HG03565 (cell line): ENCODE results near the gene KPTN.

Source experiments
- ATAC-seq: cut with Tn5 transposase; IDR thresholded peaks from one replicate; pipeline ENCODE4 v1.9.1; 2021; ENCODE audit warnings: mild to moderate bottlenecking, moderate library complexity; ENCODE audit not compliant: unreplicated experiment

KPTN gene

DNA sequence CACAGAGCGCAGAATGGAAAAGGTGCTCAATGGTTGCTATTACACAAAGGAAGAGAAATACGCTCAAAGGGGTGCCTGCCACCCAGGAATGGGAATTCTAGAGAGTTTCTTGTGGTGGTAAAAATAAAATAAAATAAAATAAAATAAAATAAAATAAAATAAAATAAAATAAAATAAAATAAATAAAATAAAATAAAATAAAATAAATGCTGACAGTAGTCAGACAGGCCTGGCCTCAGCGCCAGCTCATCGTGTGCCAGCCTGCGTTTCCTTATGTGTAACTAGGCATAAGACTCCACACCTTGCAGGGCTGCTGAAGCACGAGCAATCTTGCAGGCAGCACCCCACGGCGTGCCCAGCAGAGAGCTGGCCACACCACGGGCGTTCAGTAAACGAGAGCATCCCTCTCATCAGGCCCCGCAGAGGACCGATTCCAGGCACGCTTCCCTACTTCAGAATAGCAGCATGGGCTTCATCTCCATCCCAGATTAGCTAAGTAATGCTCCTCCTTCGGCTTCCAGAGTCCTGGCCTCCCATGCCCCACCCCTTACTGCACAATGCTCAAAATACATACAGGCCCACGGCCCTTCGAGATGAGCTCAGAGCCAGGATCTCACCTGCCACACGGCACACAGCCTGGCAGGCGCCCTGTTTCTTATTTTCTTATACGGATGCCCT lies 25.3 kb upstream of the KPTN start:
- no peak for ATAC-seq

GRCh38 chr19:47508721-47509120 lies 24.7 kb upstream of the KPTN start:
- no peak for ATAC-seq

DNA sequence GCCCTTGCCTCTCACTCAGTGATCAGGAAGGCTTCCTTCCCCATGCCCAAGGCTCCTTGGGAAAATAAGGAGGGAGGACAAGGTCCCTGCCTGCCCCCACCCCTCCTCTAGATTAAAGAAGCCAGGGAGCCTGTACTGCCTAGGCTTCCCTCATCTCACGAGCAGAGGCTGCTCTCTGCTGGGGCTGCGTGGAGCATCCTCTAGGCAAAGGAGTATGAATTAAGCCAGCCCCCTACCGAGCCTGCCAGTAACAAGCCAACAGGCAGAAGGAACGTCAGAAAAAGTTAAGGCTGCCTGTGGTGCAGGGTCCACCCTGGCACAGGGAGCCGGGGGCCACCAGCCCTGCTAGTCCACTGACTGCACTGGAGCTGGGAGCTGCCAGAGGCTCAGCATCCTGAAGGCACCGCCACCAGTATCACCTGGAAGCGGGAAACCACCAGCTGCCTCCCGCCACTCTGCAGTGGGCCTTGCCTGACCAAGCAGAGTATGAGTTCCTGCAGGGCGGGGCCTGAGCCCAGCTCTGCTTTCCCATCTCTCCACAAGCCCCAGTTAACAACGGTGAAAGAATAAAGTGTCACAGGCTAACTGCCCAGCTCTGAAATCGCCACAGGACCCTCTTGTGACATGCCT lies 24.0 kb upstream of the KPTN start:
- no peak for ATAC-seq

- no peak for ATAC-seq
Measured at GRCh38 chr19:47507012-47507411, 23.0 kb upstream of the KPTN start.

- ATAC-seq, result no peak
Measured at GRCh38 chr19:47506459-47506858, 22.4 kb upstream of the KPTN start.

DNA sequence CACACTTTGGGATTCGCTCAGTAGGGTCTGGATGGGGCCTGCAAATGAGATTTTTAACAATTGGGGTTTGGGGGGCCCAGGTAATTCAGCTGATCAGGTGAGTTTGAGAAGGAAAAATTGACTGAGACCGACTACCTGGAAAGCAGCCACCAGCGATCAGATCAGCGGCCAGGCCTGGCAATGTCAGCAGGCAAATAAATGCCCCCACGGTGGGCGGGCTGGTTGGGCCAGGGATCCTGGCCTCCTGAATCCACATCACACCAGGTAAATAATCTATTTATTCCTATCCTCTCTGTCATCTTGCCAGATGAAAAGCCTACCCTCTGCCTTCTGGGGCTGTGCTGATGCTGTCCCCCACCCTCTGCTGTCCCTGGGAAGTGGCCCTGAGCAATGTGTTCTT lies 21.5 kb upstream of the KPTN start:
- no peak for ATAC-seq

- no peak for ATAC-seq
Measured at GRCh38 chr19:47503826-47504150, 19.8 kb upstream of the KPTN start.

GRCh38 chr19:47503130-47503825 lies 19.3 kb upstream of the KPTN start:
- ATAC-seq, result no peak

GRCh38 chr19:47499863-47500830 lies 16.1 kb upstream of the KPTN start:
- ATAC-seq, result no peak

- no peak for ATAC-seq
Measured at GRCh38 chr19:47499371-47499770, 15.4 kb upstream of the KPTN start.

DNA sequence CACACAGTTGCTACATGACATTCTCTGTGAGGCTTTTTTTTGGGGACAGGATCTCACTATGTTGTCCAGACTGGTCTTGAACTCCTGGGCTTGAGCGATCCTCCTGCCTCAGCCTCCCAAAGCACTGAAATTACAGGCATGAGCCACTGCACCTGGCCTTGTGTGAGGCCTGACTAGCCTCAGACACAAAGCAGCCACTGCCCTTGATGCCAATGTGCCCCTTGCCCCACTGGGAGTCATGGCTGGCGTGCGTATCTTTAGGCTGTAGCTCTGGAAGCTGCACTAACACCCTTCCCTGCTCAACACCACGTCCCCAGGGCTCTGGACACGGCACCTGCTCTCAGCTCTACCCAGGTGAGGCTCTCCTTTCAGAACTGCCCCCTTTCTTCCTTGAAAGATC lies 14.5 kb upstream of the KPTN start:
- no peak for ATAC-seq

GRCh38 chr19:47497821-47498520 lies 14.0 kb upstream of the KPTN start:
- no peak for ATAC-seq

- ATAC-seq, result no peak
Measured at GRCh38 chr19:47497050-47497766, 13.2 kb upstream of the KPTN start.

- no peak for ATAC-seq
Measured at GRCh38 chr19:47495478-47496372, 11.7 kb upstream of the KPTN start.

DNA sequence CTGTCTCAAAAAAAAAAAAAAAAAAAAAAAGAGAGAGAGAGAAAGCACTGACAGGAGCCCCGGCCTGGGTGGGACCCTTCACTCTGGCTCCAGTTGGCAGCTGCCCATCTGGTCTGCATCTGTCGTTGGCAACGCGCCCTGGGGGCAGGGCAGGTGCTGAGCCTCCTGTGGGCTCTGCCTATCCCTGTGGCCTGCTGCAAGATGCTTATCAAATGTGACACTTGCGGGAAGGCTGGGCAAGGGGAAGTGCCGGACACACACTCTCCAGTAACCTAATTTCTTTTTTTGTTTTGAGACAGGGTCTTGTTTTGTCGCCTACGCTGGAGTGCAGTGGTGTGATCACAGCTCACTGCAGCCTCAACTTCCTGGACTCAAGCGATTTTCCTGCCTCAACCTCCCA lies 10.7 kb upstream of the KPTN start:
- no peak for ATAC-seq

- no peak for ATAC-seq
Measured at GRCh38 chr19:47494211-47494547, 10.2 kb upstream of the KPTN start.

- ATAC-seq, result no peak
Measured at GRCh38 chr19:47493378-47494210, 9.6 kb upstream of the KPTN start.
